Dedifferentiated amniotic fluid mesenchymal stem cell (primary cell): ENCODE data around the gene GPX4.
"Not testable (repeated sequence)": the region's sequence is repeated elsewhere in the genome, so short reads cannot be mapped to it uniquely, and the experiment has no call there.

Experiments
- DNase-seq: peaks from one replicate; pipeline ENCODE4 v3.0.0-alpha.2; 2016; ENCODE audit errors: extremely low spot score

Gene GPX4

DNA sequence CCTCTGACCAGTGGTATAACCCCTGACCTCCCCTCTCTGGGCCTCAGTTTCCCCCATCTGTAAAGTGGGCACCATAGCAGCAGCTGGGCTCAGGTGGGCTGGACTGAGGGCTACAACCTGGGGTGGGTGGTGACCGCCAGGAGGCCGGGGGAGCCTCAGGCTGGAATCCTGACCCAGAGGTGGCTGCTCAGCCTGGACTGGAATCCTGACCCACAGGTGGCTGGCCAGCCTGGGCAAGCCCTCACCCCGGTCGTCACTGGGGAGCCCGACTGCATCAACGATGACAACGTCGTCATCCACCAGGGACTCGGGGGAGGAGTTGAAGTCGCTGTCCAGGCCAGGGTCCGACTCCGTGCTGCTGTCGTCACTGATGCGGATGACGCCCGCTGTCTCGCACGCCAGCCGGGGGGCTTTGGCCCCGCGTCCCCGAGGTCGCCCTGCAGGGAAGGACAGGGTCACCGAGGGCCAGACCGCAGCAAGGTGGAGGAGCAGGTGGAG, 10.2 kb downstream of the GPX4 start:
- DNase-seq: no peak

DNA sequence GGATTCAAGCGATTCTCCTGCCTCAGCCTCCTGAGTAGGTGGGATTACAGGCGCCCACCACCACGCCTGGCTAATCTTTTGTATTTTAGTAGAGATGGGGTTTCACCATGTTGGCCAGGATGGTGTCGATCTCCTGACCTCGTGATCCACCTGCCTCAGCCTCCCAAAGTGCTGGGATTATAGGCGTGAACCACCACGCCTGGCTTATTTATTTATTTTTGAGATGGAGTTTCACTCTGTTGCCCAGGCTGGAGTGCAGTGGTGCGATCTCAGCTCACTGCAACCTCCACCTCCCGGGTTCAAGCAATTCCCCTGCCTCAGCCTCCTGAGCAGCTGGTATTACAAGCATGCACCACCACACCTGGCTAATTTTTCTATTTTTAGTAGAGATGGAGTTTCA, 10.9 kb downstream of the GPX4 start:
- not testable (repeated sequence) for DNase-seq

DNA sequence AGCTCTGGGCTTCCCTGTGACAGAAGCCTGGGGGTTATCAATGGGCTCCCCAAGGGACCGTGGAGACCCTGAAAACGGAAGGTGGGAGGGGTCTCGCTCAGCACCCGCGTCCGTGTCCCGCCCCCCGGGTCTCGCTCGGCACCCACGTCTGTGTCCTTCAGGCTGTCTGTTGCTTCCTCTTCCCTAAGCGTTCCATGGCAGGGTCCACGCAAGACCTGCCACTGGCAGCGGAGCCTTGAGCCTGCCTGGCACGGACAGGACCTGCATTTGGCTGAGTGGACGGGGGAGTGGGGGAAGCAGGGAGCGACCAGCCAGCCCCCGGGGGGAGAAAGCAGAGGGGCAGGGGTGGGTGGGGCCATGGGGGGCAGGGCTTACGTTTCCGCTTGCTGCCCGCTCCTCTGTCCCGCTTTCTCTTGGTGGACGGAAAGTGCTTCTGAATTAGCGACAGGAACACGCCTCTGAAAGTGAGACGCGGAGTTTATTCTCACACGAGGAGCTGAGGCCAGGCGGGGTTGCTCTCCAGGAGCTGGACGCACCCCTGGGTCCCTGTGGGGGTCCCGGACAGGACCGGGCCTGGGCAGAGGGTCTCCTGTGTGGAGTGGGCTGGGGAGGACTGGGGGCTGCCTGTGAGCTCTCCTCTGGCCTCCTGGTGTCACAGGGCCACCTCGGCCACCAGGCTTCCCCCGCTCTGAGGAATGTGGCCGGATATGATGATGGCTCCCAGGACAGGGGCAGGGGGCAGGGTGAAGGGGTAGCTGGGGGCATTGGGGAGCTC, 12.0 kb downstream of the GPX4 start:
- DNase-seq: no peak

DNA sequence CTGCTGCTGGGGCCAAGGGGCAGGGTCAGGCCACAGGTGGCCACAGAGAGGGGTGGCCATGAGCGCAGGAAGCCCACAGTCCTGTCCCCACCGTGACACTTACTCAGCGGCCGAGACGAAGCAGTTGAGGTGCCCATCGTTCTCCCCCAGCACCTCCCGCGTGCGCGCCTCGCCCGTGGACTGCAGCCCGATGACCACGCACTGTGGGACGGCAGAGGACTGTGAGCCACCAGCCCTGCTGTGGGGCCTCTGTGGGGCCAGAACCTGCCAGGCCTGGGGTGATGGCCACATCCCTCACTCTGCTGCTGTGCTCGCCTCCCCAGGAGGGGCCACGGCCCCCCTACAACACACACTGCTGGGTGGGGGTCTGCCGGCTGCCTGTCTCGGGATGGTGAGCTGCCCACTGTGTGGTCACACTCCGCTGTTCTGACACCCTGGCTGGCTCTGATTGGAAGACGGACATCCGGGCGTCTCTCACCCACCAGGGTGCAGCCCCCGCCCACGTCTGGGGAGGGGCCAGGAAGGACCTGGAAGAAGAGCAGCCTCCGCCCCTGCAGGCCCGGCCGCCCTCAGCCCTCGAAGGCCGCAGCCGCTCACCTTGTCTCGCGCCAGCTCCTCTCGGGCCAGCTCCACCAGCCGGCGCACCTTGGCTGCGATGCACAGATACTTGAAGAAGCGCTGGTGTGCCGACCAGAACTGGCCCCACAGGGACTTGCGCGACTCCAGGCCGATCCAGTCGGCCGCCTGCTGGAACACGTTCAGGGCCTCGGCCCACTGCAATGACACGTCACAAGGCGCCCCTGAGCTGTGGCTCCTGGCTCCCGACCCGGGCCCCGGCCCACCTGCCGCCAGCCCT, 13.2 kb downstream of the GPX4 start:
- DNase-seq: no peak

DNA sequence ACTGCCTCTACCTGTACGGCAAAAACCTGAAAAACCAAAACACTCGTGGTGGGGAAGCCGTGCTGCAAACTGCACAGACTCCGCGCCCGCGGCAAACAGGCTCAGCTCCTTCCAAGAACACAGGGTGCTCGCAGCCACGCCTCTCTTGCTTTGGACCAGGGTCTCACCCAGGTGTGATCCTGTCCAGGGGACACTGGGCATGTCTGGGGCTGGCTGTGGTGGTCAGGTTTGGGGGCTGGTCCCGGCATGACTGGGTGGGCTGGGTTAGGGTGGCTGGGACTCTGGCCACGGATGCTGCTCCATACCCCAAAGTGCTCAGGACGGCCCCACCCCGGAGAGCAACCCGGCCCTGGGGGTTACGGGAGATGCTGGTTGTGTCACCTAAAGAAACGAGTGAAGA, 13.9 kb downstream of the GPX4 start:
- no peak for DNase-seq

DNA sequence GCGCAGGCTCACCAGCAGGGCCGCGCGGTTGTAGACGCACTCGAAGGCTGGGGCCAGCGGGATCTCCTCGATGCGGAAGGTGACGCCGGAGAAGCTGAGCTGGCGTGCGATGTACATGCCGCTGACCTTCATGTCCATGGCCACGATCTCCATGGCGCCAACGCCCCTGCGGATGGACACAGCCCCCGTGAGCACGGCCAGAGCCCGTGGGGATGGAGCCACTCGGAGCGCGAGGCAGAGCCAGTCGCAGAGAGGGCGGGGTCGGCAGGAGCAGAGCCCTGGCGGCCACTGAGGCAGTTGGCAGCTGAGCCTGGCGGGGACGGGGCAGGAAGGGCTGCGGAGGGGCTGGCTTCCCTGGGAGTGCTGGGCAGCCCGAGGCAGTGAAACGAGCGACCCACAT, 15.2 kb downstream of the GPX4 start:
- DNase-seq: no peak

DNA sequence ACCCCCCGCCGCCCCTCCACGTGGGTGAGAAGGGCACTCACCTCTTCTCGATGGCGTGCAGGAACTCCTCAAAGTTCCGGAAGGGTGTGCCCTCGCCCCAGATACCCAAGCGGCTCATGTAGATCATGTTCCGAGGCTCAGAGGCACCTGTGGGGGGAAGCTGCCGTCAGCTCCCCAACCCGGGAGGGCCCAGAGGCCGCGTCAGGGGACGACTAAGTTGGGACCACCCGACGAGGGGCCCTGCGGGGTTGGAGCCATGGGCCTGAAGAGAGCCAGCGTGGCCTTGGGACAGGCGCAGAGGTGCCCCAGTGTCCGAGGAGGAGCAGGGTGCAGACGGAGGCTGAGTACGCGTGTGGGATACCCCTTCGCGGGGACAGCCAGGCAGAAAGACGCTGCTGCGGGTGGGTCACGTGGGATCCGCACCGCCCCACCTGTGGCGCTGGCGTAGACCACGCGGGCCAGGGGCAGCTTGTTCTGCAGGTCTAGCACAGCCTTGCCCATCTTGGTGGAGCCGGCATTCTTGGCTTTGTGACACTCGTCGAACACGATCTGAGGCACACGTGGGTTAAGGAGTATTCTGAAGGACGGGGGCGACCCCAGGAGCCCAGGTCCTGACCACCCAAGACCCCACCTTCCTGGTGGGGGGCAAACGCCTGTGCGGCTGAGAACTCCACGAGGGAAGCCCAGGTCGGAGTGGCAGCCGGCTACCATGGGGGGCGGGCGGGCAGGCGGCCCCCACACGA, 15.9 kb downstream of the GPX4 start:
- no peak for DNase-seq

DNA sequence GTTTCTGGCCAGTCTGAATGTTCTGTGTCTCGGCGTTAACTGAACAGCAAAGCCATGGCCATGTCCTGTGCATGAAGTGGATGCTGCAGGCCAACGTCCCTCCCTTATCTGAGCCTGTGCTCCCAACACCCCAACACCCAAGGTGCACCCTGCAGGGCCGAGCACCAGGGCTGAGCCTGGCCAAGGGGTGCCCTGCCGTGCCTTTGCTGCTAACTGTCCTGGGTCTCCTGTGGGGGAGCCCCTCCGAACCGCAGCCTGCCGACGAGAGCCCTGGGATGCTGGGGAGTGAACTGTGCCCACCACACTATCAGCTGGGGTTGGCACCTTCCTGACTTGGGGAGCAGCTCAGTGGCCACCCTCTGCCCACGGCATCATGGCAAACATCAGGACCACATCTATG, 17.6 kb downstream of the GPX4 start:
- no peak for DNase-seq

DNA sequence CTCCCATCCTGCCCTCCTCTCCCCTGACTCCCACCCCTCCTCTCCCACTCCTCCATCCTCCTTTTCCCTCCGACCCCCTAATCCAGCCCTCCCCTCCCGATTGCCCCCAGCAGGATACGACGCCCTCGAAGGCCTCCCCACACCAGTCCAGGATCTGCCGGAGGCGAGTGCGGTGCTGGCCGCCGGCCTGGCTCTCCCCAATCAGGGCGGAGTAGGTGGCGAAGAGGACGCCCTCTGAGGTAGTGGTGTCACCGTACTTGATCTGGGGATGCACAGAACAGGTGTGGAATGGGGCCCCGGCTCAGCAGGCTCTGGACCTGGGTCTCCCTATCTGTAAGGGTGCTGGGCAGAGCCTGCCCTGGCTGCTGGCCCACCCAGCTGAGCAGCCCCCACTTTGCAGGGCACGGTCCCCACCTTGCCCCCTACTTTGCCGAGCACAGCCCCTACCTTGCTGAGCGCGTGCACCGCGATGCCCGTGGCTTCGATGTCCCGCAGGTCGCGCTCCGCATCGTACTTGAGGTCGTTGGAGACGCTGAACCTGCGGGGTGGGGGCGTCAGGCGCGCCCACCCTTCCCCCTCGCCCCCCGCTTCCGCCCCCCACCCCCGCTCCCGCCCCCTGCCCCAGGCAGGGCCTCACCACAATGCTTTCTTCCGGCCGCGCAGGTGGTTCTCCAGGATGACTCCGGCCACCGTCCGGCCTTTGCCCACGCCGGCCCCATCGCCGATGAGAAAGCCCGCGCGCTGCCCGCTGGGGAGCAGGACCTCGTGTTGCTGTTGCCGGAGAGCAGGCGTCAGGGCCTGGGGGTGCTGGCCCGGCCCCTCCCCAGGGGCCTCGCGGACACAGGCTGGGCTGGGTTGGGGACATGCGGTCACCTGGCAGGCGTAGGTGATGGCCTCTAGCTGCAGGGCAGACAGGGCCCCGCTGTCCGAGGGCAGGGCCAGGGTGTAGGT, 18.5 kb downstream of the GPX4 start:
- no peak for DNase-seq

DNA sequence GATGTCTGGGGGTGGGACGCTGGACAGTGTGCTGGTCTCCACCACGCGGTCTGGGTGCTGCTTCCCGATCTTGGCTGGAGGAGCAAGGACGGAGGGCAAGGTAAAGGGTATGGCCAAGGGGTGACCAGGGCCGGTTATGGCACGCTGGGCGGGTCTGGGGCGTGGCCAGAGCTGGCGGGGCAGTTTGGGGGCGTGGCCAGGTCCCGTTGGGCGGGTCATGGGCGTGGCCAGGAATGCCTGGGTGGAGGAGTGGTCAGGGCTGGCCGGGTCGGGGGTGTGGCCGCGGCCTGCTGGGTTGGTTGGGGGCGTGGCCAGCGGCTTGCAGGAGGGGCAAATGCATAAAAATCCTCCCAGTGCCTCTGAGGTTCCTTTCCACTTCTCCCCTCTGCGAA, 19.2 kb downstream of the GPX4 start:
- no peak for DNase-seq

DNA sequence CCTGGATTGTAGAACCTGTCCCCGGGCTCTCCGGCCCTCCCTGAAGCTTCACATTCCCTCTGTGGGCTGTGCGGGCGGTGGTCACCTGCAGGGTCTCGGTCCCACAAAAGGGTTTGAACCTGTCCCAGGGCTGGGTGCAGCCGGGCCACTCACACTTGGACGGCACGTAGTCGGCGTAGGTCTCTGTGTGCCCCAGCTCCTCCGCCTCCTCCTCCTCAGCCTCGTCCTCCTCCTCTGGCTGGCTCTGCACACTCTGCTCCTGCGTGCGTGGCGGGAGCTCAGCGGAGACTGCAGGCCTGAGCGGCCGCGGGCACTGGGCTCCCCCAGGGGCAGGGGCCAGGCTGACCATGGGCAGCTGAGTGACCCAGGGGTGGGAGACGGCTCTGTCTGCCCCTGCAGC, 19.6 kb downstream of the GPX4 start:
- DNase-seq: no peak

DNA sequence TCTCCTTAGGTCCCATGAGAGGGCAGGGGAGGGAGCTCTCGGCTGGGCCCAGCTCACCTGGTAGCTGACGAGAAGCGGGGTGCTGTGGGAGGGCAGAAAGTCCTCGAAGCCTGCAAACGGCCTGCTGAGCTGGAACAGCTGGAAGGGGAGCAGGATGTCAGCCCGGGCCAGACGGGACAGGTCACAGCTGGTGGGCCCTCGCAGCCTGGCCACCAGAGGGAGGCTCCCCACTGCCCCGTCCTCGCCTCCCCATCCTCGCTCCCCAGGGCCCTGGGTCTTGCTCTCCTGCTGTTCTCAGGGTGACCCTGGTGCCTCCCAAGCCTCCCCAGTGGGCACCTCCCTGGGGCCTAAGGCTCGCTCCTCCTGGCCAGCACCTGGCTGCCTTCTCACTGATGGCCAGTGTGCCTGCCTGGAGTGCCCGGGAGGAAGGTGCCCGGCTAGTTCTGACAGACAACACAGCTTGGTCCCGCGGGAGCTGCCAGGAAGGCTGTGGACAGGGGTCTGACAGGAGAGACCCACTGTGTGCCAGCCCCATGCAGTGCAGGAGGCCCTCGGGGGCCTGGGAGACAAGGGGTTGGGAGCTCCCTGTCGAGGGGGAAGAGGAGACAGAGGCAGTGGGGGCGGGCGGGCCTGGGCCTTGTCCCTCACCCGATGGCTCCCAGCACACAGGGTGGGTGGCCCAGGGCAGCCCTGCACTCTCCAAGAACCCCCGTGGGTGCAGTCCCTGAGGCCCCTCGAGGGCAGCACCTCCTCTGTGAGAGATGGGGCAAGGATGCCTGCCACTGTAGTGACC, 20.3 kb downstream of the GPX4 start:
- no peak for DNase-seq

DNA sequence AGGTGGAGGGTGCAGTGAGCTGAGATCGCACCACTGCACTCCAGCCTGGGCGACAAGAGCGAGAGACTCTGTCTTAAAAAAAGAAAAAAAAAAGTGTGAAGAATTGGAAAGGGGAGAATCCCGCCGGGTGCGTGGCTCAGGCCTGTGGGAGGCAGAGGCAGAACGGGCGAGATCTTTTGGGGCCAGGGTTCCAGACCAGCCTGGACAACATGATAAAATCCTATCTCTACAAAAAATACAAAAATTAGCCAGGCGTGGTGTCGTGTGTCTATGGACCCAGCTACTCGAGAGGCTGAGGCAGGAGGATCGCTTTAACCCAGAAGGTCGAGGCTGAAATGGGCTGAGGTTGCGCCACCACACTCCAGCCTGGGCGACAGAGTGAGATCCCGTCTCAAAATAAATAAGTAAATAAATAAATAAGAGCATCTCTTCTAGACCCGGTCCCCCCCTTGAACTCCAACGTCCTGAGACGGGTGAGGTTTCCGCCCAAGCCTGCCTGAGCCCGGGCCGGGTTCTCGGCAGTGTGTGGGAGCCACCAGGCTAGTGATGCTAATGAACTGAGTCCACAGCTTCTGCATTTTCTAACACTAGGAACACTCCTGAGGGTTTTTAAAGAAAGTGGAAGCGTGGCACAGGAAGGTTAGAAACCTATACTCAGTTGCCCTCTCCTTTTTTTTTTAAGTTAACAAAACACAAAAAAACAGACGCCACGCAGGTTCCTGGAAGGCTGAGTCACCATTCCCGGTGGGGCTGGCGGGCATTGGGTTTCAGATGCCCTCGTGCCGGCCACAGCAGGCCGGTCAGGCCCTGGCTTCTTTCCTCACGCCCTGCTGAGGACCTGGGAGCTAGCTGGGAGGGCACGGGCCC, 22.0 kb downstream of the GPX4 start:
- DNase-seq: no peak

DNA sequence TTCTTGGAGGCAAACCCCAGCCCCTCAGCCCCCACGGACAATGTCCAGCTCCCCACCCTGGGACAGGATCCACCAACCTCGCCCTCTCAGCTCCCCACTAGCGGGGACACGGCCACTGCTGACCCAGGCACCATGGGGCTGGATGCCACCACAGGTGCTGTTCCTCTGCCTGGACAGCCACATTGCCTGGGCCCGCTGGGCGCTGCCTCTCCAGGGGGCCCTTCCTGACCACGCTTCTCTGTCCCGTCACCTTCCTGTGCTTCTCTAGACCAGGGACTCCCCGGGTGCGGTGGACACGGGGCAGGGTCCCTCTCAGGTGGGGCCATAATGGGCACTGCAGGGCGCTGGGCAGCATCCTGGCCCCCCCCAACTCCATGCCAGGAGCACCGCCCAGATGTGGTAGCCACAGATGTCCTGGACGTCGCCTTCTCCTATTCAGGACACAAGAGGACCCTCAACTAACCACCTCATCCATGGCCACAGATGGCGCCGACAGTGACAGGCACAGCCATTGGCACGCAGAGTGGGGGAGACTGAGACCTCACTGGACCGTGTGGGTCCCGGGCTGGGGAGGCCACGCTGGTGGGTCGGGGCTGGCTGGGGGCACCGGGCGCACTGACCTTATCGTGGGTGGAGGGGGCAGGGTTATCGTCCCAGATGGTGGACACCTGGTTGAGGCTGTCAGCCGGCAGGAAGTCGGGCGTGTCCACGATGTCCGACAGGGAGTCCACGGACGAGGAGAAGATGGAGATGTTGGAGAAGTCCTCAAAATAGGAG, 23.4 kb downstream of the GPX4 start:
- DNase-seq: no peak

DNA sequence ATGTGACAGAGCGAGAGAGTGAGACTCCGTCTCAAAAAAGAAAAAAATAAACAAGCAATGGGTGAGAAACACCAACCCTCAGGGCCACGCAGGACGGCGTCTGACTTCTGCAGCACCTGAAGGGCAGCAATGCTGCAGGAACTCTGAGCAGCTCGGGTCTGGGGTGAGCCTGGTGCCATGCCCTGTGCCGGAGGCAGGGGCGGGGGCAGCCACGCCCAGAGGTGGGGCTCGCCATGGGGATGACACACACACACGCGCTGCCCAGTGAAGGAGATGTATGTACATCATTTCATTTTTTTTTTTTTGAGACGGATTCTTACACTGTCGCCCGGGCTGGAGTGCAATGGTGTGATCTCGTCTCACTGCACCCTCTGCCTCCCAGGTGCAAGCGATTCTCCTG, 24.3 kb downstream of the GPX4 start:
- no peak for DNase-seq

DNA sequence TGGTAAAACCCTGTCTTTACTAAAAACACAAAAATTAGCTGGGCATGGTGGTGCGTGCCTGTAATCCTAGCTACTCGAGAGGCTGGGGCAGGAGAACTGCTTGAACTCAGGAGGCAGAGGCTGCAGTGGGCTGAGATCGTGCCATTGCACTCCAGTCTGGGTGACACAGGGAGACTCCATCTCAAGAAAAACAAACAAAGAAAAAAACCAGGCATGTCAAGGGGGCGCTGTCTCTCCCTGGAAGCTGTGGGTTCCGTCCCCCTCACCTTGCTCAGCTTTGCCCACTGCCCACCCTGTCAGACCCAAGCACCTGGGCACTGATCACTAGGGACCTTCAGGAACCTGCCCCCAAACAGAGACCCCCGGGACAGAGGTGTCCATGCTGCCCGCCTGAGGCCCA, 25.3 kb downstream of the GPX4 start:
- not testable (repeated sequence) for DNase-seq

DNA sequence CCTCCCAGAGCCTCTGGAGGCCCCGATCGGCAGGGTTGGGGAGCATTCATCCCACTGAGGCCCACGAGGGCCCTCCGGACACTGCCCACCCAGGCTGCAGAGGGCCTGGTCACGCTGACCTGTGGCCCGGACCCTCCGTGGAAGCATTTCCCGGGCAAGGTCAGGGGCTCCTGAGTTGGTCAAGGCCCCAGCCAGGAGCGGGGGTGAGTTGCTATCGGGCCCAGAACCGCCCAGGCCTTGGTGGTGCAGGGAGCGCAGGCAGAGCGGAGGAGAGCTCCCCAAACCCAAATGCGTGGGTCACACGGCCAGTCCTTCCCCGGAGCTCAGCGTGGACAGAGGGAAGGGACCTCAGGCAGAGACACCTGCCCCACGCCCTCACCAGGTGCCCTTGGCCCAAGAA, 25.7 kb downstream of the GPX4 start:
- DNase-seq: no peak
